Activated T-cell treated with anti-CD3 and anti-CD28 coated beads, Interleukin-2, amount 50 U/mL, for 1 hour (primary cell): Measurements from ENCODE around the gene TRIM8.

Experiments used
- DNase-seq: peaks from one replicate; pipeline ENCODE4 v3.0.0-alpha.2; 2020

The TRIM8 gene, protein sequence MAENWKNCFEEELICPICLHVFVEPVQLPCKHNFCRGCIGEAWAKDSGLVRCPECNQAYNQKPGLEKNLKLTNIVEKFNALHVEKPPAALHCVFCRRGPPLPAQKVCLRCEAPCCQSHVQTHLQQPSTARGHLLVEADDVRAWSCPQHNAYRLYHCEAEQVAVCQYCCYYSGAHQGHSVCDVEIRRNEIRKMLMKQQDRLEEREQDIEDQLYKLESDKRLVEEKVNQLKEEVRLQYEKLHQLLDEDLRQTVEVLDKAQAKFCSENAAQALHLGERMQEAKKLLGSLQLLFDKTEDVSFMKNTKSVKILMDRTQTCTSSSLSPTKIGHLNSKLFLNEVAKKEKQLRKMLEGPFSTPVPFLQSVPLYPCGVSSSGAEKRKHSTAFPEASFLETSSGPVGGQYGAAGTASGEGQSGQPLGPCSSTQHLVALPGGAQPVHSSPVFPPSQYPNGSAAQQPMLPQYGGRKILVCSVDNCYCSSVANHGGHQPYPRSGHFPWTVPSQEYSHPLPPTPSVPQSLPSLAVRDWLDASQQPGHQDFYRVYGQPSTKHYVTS

DNA sequence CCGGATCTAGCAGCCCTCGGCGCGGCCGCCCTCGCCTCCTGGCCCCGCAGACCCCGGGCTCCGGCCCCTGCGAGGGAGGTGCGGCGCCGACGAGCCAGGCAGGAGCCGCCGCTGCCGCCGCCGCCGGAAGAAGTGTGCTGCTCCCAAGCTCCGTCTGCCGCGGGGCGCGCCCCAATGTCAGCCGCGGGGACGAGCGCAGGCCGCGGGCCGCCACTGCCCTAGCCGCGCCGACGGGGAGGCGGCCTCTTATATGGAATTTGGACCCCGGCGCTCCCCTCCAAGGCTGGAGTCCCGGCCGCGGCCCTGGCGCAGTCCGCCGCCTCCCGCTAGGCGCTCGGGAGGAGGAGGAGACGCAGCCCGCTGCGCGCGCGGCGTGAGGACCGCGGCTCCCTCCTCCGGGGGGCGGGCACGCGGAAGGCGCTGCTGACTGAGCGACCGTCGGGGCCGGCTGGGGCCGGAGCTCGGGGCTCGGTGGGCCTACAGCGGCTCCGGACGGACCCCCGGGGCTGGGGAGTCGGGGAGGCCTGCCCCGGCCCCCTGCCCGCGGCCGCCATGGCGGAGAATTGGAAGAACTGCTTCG is at the start of gene TRIM8:
Gene TRIM8, plus strand, starts transcription at position 414 of the 580 bp plus-strand sequence. Its CDS starts 139 bp downstream, at position 553.
- DNase-seq, result peak; percentile 76

- no peak for DNase-seq
Measured at GRCh38 chr10:102595293-102595692, 49.0 kb upstream of the TRIM8 start.

DNA sequence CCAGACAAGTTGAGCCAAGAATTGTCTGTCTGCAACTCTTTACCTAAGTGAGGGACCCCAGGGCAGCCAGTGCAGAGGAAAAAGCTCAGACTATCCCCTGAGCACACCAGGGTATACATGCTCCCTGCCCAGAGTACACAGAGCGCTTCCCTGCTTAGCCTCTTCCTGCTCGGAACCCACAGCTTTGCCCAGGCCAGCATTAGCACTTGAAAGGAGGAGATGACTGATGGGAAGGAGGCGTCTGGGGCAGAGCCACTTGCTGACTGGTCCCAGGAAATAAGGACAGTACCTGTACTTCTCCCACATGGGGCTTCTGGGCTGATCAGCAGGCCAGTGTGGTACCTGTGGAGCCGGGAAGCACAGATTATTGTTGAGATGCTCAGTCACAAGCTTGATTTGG is 48.4 kb upstream of the TRIM8 start:
- no peak for DNase-seq

- DNase-seq, result no peak
Measured at GRCh38 chr10:102596506-102596971, 47.7 kb upstream of the TRIM8 start.

DNA sequence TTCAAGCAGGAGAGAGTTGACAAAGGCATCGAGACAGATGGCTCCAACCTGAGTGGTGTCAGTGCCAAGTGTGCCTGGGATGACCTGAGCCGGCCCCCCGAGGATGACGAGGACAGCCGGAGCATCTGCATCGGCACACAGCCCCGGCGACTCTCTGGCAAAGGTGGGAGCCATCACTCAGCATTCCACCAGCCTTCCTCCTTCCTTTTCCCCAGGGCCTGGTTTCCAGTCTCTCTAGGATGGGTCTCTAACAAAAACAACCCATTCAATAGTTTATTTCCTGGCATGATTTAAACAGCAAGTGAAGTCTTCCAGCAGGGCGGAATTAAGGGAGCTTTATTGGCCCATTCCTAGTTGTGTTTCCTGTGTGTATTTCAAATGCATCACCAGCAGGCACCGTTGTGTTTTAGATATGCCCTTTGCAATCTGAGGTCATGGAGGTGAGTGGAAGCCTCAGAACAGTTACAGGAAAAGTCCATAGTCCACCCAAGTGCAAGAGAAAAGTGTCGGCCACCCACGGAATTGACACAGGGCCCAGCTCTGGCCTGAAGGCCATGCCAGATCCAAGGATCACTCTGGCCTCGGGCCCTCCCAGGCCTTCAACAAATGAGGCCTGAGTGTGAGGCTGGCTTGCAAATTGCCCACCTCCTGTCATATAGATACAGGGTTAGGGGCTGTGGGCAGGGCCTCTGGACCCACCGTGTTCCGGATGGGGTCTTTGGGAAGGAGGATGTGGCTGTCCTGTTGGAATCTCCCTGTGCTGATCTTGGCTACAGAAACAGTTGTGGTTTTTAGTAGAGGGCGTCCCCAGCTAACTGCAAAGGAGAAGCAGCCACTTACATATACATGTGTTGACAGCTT is 46.9 kb upstream of the TRIM8 start:
- DNase-seq, result no peak

GRCh38 chr10:102598243-102598642 is 46.0 kb upstream of the TRIM8 start:
- no peak for DNase-seq

DNA sequence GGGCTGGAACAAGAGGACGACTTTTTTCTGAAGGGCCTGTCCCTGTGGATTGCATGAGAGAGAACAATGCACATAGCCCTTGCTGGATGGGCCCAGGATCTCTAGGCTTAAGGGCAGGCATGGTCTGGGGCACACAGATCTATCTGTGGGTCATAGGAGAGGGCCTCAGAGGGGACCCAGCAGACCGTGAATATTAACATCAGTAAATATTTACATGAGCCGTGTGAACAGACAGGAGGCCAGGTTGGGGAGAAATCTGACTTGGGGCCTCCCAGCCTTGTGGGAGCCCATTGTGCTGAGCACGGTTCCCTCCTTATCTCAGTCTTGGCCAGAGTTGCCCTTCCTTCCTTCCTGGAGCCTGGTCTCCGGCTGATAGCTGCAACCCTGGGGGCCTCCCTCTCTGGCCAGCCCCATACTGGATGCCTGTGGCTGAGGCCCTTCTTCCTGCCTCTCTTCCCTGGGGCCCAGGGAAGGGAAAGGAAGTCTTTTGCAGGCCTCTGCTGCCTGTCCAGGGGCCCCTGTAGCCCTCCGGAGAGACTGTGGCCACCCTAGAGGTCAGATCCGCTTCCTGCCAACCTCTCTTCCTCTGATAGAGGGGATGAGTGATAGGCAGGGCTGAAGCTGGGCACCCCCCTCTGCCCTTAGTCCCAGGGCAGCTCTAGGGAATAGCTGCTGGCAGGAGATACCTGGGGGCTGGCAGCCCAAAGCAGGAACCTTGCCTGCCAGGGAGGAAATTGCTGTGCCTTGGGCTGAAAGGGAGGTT is 44.5 kb upstream of the TRIM8 start:
- no peak for DNase-seq

GRCh38 chr10:102600816-102601215 is 43.5 kb upstream of the TRIM8 start:
- DNase-seq, result no peak

DNA sequence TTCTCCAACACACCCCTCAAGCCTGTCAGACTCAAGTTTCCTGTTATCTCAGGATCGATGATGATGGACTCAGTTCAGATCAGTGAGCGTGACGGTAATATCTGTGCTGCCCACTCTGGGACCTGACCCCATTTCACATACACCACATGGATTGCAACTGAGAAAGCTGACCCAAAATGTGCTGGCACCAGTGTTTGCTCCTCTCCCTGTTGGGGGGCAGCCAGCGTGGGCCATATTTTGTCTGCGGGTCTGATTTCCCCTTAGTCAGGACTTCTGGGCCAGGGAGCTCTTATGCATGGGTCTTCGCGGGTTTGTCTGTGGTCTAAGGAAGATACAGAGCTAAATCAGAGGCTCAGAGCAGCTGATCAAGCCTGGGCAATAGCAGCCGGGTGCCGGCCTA is 42.6 kb upstream of the TRIM8 start:
- DNase-seq, result no peak

- no peak for DNase-seq
Measured at GRCh38 chr10:102602272-102603045, 41.8 kb upstream of the TRIM8 start.

GRCh38 chr10:102603946-102604345 is 40.3 kb upstream of the TRIM8 start:
- DNase-seq, result no peak

DNA sequence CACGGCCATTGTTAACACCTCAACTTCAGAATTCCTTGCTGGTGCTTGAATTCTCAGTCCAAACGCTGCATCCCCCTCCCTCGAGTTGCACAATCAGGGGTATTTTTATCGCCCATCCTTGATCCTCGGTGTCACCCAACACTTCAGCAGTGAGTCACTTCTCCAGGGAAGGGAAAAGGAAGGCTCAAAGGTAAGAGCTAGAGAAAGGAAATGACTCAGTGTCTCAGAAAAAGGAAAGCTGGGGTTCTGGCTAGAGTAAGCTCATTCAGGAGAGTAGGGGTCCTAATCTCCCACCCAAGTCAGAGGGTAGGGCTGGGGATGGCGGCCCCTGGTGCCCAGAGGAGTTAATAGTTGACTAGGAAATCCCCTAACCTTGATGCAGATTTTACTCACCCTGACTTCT is 39.8 kb upstream of the TRIM8 start:
- no peak for DNase-seq

- DNase-seq, result no peak
Measured at GRCh38 chr10:102605712-102606111, 38.6 kb upstream of the TRIM8 start.

DNA sequence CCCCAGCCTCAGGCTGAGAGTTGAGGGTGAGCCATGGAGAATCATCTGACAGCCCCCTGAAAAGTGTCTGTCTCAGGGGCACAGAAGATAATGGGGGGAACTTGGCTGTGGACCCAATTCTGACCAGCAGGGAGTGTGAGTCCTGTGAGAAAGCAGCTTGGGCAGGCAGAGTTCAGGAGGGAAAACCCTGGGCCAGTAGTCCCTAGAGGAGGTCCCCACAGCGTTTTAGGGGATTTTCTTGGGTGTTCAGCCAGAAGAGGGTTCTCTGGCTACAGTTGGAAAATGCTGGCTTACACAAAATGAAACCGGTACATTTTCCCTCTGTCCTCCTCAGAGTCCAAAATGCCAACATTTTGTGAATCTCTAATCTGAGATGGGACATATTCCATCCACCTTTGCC is 35.8 kb upstream of the TRIM8 start:
- no peak for DNase-seq

GRCh38 chr10:102610441-102610887 is 33.8 kb upstream of the TRIM8 start:
- no peak for DNase-seq

- no peak for DNase-seq
Measured at GRCh38 chr10:102611514-102612087, 32.7 kb upstream of the TRIM8 start.

- peak; percentile 71 for DNase-seq
Measured at GRCh38 chr10:102612964-102613275, 31.4 kb upstream of the TRIM8 start.

- no peak for DNase-seq
Measured at GRCh38 chr10:102613286-102613685, 31.0 kb upstream of the TRIM8 start.

DNA sequence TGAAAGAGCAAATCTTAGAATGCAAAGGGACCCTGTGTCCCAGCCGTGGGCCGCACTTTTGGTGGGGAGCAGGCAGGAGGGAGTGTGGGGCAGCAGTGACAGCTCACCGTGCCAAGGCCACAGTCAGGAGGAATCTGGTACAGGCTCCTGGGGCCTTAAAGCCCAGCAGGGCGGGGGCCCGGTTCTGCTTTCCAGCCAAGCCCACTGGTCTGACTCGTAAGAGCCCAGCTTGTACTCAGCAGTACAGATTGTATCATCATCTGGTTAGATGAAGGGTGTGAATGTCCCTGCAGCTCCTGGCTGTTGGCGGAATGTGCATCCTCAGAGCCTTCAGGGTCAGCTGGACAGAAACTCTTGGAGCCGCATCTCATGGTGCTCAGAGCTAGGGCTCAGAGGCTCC is 30.5 kb upstream of the TRIM8 start:
- DNase-seq, result no peak

DNA sequence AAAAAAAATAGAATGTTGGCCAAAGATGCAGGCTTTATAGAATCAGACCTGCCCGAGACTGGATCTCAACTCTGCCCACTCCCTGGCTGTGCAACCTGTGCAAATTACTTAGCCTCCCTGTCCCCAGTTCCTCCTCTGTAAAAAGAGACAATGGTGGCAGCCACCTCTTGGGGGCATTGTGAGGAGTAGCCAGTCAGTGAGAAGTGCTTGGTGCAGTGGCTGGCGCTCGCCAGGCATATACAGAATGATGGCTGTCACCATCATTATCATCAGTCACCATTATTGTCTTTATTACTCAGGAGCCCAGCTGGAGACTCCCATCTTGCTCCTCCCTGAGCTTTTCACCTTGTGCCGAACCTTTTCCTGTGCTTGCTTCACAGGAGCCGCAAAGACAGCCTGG is 29.4 kb upstream of the TRIM8 start:
- DNase-seq, result no peak

GRCh38 chr10:102615361-102615760 is 28.9 kb upstream of the TRIM8 start:
- no peak for DNase-seq
